HepG2 (cell line): ENCODE measurements around the gene TGM1. TPM values are rescaled to one million over a fixed set of nuclear protein-coding genes. Genes with fewer than 3 reads are reported as not detected.

ENCODE experiments used
- DNMT1 ChIP-seq: sonication (generic); formaldehyde crosslinking; IDR thresholded peaks from 2 replicates; pipeline ENCODE4 v1.5.1; 2020; ENCODE audit warnings: mild to moderate bottlenecking, missing genetic modification reagents
- ETV6 ChIP-seq: sonication (generic); formaldehyde crosslinking; conservative IDR thresholded peaks from 2 replicates; pipeline ENCODE4 v1.4.0; 2020; ENCODE audit warnings: missing genetic modification reagents
- HNF4A ChIP-seq: sonication (generic); formaldehyde crosslinking; IDR thresholded peaks from 2 replicates; pipeline ENCODE4 v1.4.0; 2020; ENCODE audit warnings: missing genetic modification reagents
- MEIS1 ChIP-seq: sonication (generic); formaldehyde crosslinking; IDR thresholded peaks from 2 replicates; pipeline ENCODE4 v1.9.0; 2021; ENCODE audit warnings: mild to moderate bottlenecking, missing genetic modification reagents, moderate library complexity, borderline replicate concordance
- MIER2 ChIP-seq: IDR thresholded peaks from 2 replicates; pipeline ENCODE4 v1.6.1; 2016; ENCODE audit warnings: missing biosample characterization, missing genetic modification reagents
- RAD51 ChIP-seq: fragments of 450-650 bp; IDR thresholded peaks from 2 replicates; pipeline ENCODE4 v1.6.1; 2016; ENCODE audit warnings: borderline replicate concordance
- REL ChIP-seq: sonication (generic); formaldehyde crosslinking; conservative IDR thresholded peaks from 2 replicates; pipeline ENCODE4 v1.8.0; 2022; ENCODE audit warnings: mild to moderate bottlenecking, missing genetic modification reagents, moderate library complexity
- ZBTB42 ChIP-seq: sonication (generic); formaldehyde crosslinking; IDR thresholded peaks from 2 replicates; pipeline ENCODE4 v1.5.0; 2020; ENCODE audit warnings: mild to moderate bottlenecking, missing genetic modification reagents
- ZNF460 ChIP-seq: sonication (generic); formaldehyde crosslinking; IDR thresholded peaks from 2 replicates; pipeline ENCODE4 v1.5.1; 2020; ENCODE audit warnings: missing genetic modification reagents, mild to moderate bottlenecking, borderline replicate concordance
- ZNF543 ChIP-seq: sonication (generic); formaldehyde crosslinking; IDR thresholded peaks from 2 replicates; pipeline ENCODE4 v1.4.0; 2020; ENCODE audit warnings: mild to moderate bottlenecking, missing genetic modification reagents
- ZNF567 ChIP-seq: sonication (generic); formaldehyde crosslinking; IDR thresholded peaks from 2 replicates; pipeline ENCODE4 v1.8.1; 2023; ENCODE audit warnings: mild to moderate bottlenecking, missing genetic modification reagents, borderline replicate concordance
- polyA plus RNA-seq, 8 experiments: library from polyadenylated mRNA; depleted of rRNA in 3 of 8; stranded (reverse) in 7 of 8; unstranded in 1 of 8; fragments of >200 nt; fragmentation: Illumina TruSeq in 4 of 8; extraction: Trizol in 4 of 8; gene quantifications; 2 replicates each; pipeline versions ENCODE4 v1.2.1 to v1.2.3, GENCODE V29; 2011 to 2016; ENCODE audit warnings: low read depth in 4 of 8, missing spikeins in 1 of 8, mixed read lengths in 1 of 8; ENCODE audit not compliant: insufficient read depth in 1 of 8
- total RNA-seq, 5 experiments: library from RNA; depleted of rRNA; stranded (reverse); fragments of >200 nt; fragmentation: Illumina TruSeq; extraction: Trizol; gene quantifications; 2 replicates each; pipeline ENCODE4 v1.2.3, GENCODE V29; 2016; ENCODE audit warnings: low read depth in 1 of 5
- TF ChIP-seq, protein P1 (sequence below): sonication (generic); formaldehyde crosslinking; IDR thresholded peaks from 2 replicates; pipeline ENCODE4 v1.5.0; 2020; ENCODE audit warnings: mild to moderate bottlenecking, missing genetic modification reagents, moderate library complexity
- TF ChIP-seq, protein P2 (sequence below): sonication (generic); formaldehyde crosslinking; IDR thresholded peaks from 2 replicates; pipeline ENCODE4 v1.5.0; 2020; ENCODE audit warnings: mild to moderate bottlenecking, missing genetic modification reagents, borderline replicate concordance
- TF ChIP-seq, protein P3 (sequence below): sonication (generic); formaldehyde crosslinking; IDR thresholded peaks from 2 replicates; pipeline ENCODE4 v1.5.0; 2020; ENCODE audit warnings: missing genetic modification reagents, mild to moderate bottlenecking, borderline replicate concordance
- TF ChIP-seq, protein P4 (sequence below): sonication (generic); formaldehyde crosslinking; conservative IDR thresholded peaks from 2 replicates; pipeline ENCODE4 v1.8.0; 2022; ENCODE audit warnings: mild to moderate bottlenecking, moderate library complexity, missing genetic modification reagents
- TF ChIP-seq, protein P5 (sequence below), 2 experiments: sonication (generic) in 1 of 2; formaldehyde crosslinking in 1 of 2; IDR thresholded peaks; 2 replicates each; pipeline versions ENCODE4 v1.4.0 to v1.6.1; 2018 to 2020; ENCODE audit warnings: missing genetic modification reagents in 2 of 2, borderline replicate concordance in 1 of 2, low read depth in 1 of 2, mild to moderate bottlenecking in 1 of 2, missing biosample characterization in 1 of 2

TGM1 gene
- total and polyA plus RNA-seq, 2 of the 13 experiments (the other 11 are each of a cell fraction or from before 2014, with no cell fraction given): 3.2 to 10.6 TPM

DNA sequence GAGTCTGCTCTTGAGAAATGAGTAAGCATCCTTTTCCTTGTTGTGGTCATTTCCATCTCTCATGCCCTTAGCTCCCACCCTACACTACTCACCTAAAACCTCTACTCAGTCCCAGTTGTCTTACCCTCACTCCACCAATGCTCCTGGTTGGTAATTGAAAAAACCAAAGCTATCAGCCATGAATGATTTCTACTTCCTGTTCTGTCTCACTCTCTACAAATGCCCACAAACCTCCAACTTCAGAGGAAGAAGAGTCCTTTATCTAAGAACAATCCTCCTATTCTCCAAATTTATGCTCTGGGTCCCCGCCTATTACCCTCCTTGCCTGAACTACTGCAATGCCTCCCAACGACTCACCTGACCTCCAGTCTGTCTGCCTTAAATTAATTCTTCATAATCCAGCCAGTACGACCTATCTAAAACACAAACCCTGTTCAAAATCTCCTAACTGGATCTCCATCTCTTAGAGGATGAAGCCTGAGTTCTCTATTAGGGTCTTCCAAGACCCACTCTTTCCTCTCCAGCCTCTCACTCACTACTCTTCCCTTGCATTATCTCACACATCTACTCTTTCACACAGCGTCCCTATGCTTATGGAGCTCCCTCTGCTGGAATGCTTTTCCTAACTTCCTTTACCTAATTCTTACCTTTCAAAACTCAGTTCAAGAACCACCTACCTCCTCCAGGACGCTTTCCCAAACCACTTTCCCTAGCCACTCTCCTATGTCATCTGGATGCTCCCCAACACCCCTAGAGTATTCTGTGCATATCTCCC is 34.4 kb upstream of the TGM1 start (continued):
- TF ChIP-seq, protein P1, sequence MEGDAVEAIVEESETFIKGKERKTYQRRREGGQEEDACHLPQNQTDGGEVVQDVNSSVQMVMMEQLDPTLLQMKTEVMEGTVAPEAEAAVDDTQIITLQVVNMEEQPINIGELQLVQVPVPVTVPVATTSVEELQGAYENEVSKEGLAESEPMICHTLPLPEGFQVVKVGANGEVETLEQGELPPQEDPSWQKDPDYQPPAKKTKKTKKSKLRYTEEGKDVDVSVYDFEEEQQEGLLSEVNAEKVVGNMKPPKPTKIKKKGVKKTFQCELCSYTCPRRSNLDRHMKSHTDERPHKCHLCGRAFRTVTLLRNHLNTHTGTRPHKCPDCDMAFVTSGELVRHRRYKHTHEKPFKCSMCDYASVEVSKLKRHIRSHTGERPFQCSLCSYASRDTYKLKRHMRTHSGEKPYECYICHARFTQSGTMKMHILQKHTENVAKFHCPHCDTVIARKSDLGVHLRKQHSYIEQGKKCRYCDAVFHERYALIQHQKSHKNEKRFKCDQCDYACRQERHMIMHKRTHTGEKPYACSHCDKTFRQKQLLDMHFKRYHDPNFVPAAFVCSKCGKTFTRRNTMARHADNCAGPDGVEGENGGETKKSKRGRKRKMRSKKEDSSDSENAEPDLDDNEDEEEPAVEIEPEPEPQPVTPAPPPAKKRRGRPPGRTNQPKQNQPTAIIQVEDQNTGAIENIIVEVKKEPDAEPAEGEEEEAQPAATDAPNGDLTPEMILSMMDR (CRISPR knock-in tag): peak; percentile 89
- TF ChIP-seq ETV6: peak; percentile 43; the same call in 1 of the 2 replicates
- TF ChIP-seq MIER2 (CRISPR knock-in tag): peak; percentile 81
- 0 out of 2 replicates have a peak, but pooled peaks have one; percentile 4 for TF ChIP-seq RAD51
- TF ChIP-seq, protein P2, sequence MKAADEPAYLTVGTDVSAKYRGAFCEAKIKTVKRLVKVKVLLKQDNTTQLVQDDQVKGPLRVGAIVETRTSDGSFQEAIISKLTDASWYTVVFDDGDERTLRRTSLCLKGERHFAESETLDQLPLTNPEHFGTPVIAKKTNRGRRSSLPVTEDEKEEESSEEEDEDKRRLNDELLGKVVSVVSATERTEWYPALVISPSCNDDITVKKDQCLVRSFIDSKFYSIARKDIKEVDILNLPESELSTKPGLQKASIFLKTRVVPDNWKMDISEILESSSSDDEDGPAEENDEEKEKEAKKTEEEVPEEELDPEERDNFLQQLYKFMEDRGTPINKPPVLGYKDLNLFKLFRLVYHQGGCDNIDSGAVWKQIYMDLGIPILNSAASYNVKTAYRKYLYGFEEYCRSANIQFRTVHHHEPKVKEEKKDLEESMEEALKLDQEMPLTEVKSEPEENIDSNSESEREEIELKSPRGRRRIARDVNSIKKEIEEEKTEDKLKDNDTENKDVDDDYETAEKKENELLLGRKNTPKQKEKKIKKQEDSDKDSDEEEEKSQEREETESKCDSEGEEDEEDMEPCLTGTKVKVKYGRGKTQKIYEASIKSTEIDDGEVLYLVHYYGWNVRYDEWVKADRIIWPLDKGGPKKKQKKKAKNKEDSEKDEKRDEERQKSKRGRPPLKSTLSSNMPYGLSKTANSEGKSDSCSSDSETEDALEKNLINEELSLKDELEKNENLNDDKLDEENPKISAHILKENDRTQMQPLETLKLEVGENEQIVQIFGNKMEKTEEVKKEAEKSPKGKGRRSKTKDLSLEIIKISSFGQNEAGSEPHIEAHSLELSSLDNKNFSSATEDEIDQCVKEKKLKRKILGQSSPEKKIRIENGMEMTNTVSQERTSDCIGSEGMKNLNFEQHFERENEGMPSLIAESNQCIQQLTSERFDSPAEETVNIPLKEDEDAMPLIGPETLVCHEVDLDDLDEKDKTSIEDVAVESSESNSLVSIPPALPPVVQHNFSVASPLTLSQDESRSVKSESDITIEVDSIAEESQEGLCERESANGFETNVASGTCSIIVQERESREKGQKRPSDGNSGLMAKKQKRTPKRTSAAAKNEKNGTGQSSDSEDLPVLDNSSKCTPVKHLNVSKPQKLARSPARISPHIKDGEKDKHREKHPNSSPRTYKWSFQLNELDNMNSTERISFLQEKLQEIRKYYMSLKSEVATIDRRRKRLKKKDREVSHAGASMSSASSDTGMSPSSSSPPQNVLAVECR: peak; percentile 21; the same call in 1 of the 2 replicates
- TF ChIP-seq ZNF543 (CRISPR knock-in tag): 0 out of 2 replicates have a peak, but pooled peaks have one; percentile 19
- TF ChIP-seq MEIS1: 0 out of 2 replicates have a peak, but pooled peaks have one; percentile 32
- TF ChIP-seq ZNF567: peak; percentile 30; the same call in 1 of the 2 replicates
- TF ChIP-seq, protein P3, sequence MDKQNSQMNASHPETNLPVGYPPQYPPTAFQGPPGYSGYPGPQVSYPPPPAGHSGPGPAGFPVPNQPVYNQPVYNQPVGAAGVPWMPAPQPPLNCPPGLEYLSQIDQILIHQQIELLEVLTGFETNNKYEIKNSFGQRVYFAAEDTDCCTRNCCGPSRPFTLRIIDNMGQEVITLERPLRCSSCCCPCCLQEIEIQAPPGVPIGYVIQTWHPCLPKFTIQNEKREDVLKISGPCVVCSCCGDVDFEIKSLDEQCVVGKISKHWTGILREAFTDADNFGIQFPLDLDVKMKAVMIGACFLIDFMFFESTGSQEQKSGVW (CRISPR knock-in tag): 0 out of 2 replicates have a peak, but pooled peaks have one; percentile 65
- 0 out of 2 replicates have a peak, but pooled peaks have one; percentile 4 for TF ChIP-seq HNF4A (CRISPR knock-in tag)
- TF ChIP-seq, protein P4, sequence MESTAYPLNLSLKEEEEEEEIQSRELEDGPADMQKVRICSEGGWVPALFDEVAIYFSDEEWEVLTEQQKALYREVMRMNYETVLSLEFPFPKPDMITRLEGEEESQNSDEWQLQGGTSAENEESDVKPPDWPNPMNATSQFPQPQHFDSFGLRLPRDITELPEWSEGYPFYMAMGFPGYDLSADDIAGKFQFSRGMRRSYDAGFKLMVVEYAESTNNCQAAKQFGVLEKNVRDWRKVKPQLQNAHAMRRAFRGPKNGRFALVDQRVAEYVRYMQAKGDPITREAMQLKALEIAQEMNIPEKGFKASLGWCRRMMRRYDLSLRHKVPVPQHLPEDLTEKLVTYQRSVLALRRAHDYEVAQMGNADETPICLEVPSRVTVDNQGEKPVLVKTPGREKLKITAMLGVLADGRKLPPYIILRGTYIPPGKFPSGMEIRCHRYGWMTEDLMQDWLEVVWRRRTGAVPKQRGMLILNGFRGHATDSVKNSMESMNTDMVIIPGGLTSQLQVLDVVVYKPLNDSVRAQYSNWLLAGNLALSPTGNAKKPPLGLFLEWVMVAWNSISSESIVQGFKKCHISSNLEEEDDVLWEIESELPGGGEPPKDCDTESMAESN (CRISPR knock-in tag): 0 out of 2 replicates have a peak, but pooled peaks have one; percentile 42
- TF ChIP-seq ZNF460 (CRISPR knock-in tag): no peak
- no peak for TF ChIP-seq DNMT1 (CRISPR knock-in tag)
- no peak for TF ChIP-seq ZBTB42 (CRISPR knock-in tag)
- no peak for TF ChIP-seq REL (CRISPR knock-in tag)
- TF ChIP-seq, protein P5, sequence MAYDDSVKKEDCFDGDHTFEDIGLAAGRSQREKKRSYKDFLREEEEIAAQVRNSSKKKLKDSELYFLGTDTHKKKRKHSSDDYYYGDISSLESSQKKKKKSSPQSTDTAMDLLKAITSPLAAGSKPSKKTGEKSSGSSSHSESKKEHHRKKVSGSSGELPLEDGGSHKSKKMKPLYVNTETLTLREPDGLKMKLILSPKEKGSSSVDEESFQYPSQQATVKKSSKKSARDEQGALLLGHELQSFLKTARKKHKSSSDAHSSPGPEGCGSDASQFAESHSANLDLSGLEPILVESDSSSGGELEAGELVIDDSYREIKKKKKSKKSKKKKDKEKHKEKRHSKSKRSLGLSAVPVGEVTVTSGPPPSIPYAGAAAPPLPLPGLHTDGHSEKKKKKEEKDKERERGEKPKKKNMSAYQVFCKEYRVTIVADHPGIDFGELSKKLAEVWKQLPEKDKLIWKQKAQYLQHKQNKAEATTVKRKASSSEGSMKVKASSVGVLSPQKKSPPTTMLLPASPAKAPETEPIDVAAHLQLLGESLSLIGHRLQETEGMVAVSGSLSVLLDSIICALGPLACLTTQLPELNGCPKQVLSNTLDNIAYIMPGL (CRISPR knock-in tag; IDR thresholded peaks at IDR 0.05; ENCODE audit: borderline replicate concordance in 1 of 2, low read depth in 1 of 2): peak; percentile 70 to 94
